Measurements from ENCODE around the gene PAAF1.

DNA sequence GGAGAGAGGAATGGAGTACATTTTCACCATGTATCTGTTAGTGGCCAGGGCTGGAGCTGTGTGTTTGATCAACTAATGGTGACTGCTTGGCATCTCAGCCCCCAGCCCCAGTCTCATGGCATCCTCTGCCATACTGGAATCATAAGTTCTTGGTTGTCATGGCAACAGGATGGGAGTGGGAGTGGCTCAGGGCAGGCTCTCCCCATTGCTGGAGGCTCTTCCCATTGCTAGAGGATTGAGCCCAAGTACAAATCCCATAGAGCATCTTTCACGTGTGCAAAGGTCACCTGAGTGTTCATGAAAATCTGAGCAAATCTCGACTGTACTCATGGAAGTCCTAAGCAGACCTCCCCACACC, 88.9 kb downstream of the PAAF1 start:
- TF ChIP-seq, protein P1, sequence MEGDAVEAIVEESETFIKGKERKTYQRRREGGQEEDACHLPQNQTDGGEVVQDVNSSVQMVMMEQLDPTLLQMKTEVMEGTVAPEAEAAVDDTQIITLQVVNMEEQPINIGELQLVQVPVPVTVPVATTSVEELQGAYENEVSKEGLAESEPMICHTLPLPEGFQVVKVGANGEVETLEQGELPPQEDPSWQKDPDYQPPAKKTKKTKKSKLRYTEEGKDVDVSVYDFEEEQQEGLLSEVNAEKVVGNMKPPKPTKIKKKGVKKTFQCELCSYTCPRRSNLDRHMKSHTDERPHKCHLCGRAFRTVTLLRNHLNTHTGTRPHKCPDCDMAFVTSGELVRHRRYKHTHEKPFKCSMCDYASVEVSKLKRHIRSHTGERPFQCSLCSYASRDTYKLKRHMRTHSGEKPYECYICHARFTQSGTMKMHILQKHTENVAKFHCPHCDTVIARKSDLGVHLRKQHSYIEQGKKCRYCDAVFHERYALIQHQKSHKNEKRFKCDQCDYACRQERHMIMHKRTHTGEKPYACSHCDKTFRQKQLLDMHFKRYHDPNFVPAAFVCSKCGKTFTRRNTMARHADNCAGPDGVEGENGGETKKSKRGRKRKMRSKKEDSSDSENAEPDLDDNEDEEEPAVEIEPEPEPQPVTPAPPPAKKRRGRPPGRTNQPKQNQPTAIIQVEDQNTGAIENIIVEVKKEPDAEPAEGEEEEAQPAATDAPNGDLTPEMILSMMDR (IDR thresholded peaks at IDR 0.05; ENCODE audit: low read depth, low read length, poor library complexity, severe bottlenecking): no peak
- no peak for TF ChIP-seq EZH2phosphoT487 (IDR thresholded peaks at IDR 0.05; ENCODE audit: borderline replicate concordance, low read length)

Measured in DOHH2 (cell line).